Parathyroid adenoma (tissue), 2 donors: ENCODE measurements around the gene HDAC5.
"Not testable (repeated sequence)": the region's sequence is repeated elsewhere in the genome, so short reads cannot be mapped to it uniquely, and the experiment has no call there.

Experiments
- H2AFZ ChIP-seq: fragments of 300-600 bp; sonication (generic); one replicate; pipeline ENCODE4 v1.7.0; 2017; ENCODE audit warnings: antibody characterized with exemption, mild to moderate bottlenecking
- H3K27ac ChIP-seq: fragments of 300-600 bp; sonication (generic); one replicate; pipeline ENCODE4 v1.7.0; 2017
- H3K27me3 ChIP-seq: fragments of 300-600 bp; sonication (generic); one replicate; pipeline ENCODE4 v1.7.0; 2017; ENCODE audit warnings: low read length; ENCODE audit not compliant: control insufficient read depth, insufficient read depth
- H3K36me3 ChIP-seq: fragments of 300-600 bp; sonication (generic); one replicate; pipeline ENCODE4 v1.7.0; 2017; ENCODE audit warnings: low read length; ENCODE audit not compliant: control insufficient read depth, insufficient read depth
- H3K4me1 ChIP-seq: fragments of 300-600 bp; sonication (generic); one replicate; pipeline ENCODE4 v1.7.0; 2017; ENCODE audit warnings: control low read depth
- H3K4me2 ChIP-seq: fragments of 300-600 bp; sonication (generic); one replicate; pipeline ENCODE4 v1.7.0; 2017; ENCODE audit warnings: low read length
- H3K4me3 ChIP-seq: fragments of 300-600 bp; sonication (generic); one replicate; pipeline ENCODE4 v1.7.0; 2017; ENCODE audit warnings: low read depth, low read length
- H3K79me2 ChIP-seq: fragments of 300-600 bp; sonication (generic); one replicate; pipeline ENCODE4 v1.7.0; 2017; ENCODE audit warnings: control low read depth
- H3K9ac ChIP-seq: fragments of 300-600 bp; sonication (generic); one replicate; pipeline ENCODE4 v1.7.0; 2017; ENCODE audit warnings: mild to moderate bottlenecking
- H3K9me3 ChIP-seq: fragments of 300-600 bp; sonication (generic); one replicate; pipeline ENCODE4 v1.7.0; 2017; ENCODE audit warnings: low read length; ENCODE audit not compliant: control insufficient read depth
- CTCF ChIP-seq: fragments of 300-600 bp; sonication (generic); IDR thresholded peaks from one replicate; pipeline ENCODE4 v1.7.0; 2017; ENCODE audit warnings: antibody characterized with exemption, mild to moderate bottlenecking
- donor health status: primary hyperparathyroidism.

Gene HDAC5

DNA sequence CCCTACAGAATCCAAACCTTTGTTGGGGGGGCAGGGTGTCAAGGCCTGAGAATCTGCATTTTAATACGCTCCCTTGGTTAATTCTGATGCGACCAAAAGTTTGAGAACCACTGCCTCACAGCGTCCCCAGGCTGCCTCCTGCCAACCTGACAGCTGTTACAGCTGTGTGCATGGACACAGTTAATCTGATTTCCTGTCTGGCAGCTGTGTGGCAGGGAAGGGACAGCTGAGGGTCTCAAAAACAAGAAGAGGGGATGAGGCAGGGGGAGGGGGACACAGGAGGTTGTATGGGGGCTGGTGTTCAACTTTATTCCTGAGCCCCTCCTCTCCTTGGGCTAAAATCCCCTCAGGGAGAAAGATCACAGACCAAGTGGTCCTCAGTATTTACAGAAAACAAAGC, 17.5 kb downstream of the HDAC5 start:
- Histone ChIP-seq H3K4me3 (no peak overlapping the region), H3K4me2 (no peak overlapping the region), H3K4me1 (peaks cover 33% of the 10 kb centered on the region), H3K9me3 (no peaks in the 10 kb centered on the region), H3K27ac (no peak overlapping the region), H2AFZ (no peak overlapping the region), H3K79me2 (peaks cover 70% of the 10 kb centered on the region), H3K36me3 (no peaks in the 10 kb centered on the region), H3K27me3 (no peaks in the 10 kb centered on the region), H3K9ac (no peak overlapping the region)
- no peak for TF ChIP-seq CTCF

DNA sequence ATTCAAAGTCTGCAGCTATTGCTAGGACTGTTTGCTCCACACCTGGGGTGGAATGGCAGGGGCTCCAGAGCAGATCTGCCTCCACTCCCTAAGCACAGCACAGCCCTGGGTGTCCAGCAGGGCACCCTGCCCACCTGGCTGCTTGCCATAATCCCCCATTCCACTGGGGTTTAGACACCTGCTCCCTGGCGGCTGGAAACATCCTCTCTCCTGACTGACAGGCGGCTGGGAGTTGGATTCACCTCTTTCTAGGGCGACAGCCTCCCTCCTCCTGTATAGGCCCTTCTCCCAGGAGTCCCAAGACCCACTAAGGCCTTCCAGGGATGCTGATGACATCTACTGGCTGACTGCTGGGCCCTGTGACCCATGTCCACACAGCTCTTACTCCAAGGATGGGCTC, 18.0 kb downstream of the HDAC5 start:
- no peak overlapping the region for H3K9ac ChIP-seq
- H3K4me1 ChIP-seq = peaks cover 28% of the 10 kb centered on the region
- no peak overlapping the region for H3K4me3 ChIP-seq
- no peak overlapping the region for H3K4me2 ChIP-seq
- H3K79me2 ChIP-seq = peaks cover 70% of the 10 kb centered on the region
- no peaks in the 10 kb centered on the region for H3K27me3 ChIP-seq
- TF ChIP-seq CTCF = no peak
- H3K9me3 ChIP-seq = no peaks in the 10 kb centered on the region
- H3K36me3 ChIP-seq = no peaks in the 10 kb centered on the region
- H2AFZ ChIP-seq = no peak overlapping the region
- H3K27ac ChIP-seq = no peak overlapping the region

DNA sequence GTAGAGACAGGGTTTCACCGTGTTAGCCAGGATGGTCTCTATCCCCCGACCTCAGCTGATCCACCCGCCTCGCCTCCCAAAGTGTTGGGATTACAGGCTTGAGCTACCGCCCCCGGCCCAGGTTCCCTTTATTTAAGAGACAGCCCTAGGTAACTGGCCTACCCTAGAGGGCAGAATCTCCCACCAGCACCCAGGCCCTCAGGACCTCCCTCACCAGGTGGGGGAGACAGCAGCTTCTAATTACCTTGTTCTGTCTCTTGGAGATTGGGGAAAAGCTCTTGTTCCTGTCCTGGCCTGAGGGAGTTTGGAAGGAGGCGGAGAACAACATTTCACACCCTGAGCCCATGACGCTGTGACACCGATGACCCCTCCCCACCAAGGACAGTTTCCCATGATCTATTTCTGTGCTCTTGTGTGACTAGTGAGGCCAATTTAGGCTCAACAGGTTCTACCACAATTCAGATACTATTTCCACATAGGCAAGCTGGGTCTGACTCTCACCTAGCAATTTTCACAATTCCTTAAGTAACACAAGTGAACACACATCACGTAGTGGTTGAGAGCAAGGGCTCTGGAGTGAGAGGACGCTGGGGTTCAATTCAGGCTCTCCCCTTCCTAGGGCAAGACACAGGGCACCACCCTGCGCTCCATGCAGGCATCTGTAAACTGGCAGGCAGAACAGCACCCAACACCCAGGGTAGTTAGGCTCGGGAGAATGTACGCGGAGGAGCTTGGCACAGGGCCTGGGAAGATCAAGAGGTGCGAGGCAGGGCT, 20.4 kb downstream of the HDAC5 start:
- H3K79me2 ChIP-seq = peaks cover 64% of the 10 kb centered on the region
- H3K9me3 ChIP-seq = no peaks in the 10 kb centered on the region
- TF ChIP-seq CTCF = no peak
- H3K36me3 ChIP-seq = no peaks in the 10 kb centered on the region
- H3K4me1 ChIP-seq = peaks cover 4% of the 10 kb centered on the region
- H3K4me2 ChIP-seq = no peak overlapping the region
- H2AFZ ChIP-seq = no peak overlapping the region
- no peaks in the 10 kb centered on the region for H3K27me3 ChIP-seq
- H3K9ac ChIP-seq = no peak overlapping the region
- no peak overlapping the region for H3K27ac ChIP-seq
- H3K4me3 ChIP-seq = no peak overlapping the region

DNA sequence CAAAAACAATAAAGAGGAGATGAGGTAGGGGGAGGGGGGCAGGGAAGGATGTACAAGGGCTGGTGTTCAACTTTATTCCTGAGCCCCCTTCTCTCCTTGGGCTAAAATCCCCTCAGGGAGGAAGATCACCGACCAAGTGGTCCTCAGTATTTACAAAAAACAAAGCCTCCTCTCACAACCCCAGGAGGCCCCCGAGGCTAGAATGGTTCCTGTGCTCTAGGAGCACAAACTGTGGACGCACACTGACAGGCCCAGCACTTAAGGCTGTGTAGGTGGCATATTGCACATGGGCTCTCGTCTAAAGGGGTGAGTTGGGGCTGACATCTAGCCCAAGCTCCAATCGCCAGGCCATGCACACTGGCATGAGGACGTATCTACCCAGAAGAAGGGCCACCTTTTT, 21.6 kb downstream of the HDAC5 start:
- not testable (repeated sequence) for H3K27ac ChIP-seq, H3K4me2 ChIP-seq, H3K9me3 ChIP-seq, H2AFZ ChIP-seq, H3K4me3 ChIP-seq, H3K36me3 ChIP-seq, H3K9ac ChIP-seq, H3K27me3 ChIP-seq
- H3K79me2 ChIP-seq = peaks cover 62% of the 10 kb centered on the region
- peaks cover 12% of the 10 kb centered on the region for H3K4me1 ChIP-seq

DNA sequence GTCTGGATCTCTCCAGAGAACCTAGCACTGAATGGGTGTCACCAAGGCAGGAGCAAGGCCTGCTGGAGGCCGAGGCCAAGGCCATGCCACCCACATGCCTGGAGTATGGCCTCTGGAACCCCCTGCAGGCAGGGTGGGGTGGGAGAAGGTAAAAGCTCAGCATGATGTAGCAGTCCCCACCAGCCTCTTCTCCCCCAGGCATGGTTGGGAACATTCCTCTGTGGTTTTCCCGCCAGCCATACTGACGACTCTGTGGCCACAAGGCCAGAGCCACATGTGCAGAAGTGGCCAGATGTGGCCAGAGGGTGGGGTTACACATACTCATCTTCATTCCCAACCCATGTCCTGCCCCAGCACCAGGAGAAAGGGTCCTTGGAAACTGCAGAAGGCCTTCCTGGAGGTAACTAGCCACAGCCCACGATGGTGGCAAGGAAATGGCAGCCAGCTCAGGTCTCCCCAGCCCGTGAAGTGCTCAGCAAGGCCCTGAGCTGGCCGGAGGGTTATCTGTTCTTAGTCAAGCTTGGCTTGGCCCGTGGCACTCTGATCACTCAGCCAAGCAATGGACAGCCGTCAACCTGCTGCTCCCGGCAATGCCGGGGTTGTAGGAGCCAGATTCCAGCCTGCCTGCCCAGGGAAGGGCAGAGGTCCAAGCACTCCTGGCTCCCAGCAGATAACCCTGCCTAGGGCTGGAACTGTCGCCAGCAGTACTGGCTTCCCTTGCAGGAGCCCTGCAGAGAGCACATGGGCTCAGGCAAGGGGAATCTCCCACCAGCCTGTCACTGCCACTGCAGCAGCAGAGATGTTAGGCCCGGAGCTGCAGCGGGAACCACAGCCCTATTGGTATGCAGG, 26.1 kb downstream of the HDAC5 start:
- Histone ChIP-seq H3K9me3 (no peaks in the 10 kb centered on the region), H3K9ac (no peak overlapping the region), H3K4me2 (no peak overlapping the region), H3K36me3 (no peaks in the 10 kb centered on the region), H3K4me3 (no peak overlapping the region), H3K4me1 (peaks cover 26% of the 10 kb centered on the region), H3K79me2 (peaks cover 33% of the 10 kb centered on the region), H3K27ac (peak overlapping the region; percentile 55), H3K27me3 (no peaks in the 10 kb centered on the region), H2AFZ (no peak overlapping the region)
- no peak for TF ChIP-seq CTCF
